Lower leg skin (tissue), 4 donors: ENCODE results near the gene CNTFR. TPM values are rescaled to one million over a fixed set of nuclear protein-coding genes. Genes with fewer than 3 reads are reported as not detected.

Source experiments
- DNase-seq, 2 donors: peaks; one replicate each; pipeline ENCODE4 v3.0.0-alpha.2; 2019; ENCODE audit warnings: low spot score in 2 of 2
- H3K4me3 ChIP-seq: fragments of 200-600 bp; sonication (generic); 2 replicates; pipeline ENCODE4 v1.5.1; 2017; ENCODE audit warnings: mild to moderate bottlenecking, low read depth; ENCODE audit not compliant: poor library complexity, severe bottlenecking
- CTCF ChIP-seq, 3 donors: fragments of 450-650 bp; IDR thresholded peaks; one replicate each; pipeline ENCODE4 v1.5.1; 2016; ENCODE audit warnings: antibody characterized with exemption in 3 of 3, mild to moderate bottlenecking in 3 of 3, moderate library complexity in 2 of 3
- POLR2A ChIP-seq, 2 donors: fragments of 450-650 bp; IDR thresholded peaks; one replicate each; pipeline ENCODE4 v1.6.1; 2016 to 2017; ENCODE audit warnings: antibody characterized with exemption in 2 of 2, mild to moderate bottlenecking in 1 of 2, moderate library complexity in 1 of 2
- WGBS, 2 donors: methylation state at CpG; one replicate each; pipeline ENCODE4 v1.1.5; 2018; 5-methylcytosine and 5-hydroxymethylcytosine counted together
- intact Hi-C: fragments of 100-400 bp; cut with DNase I; formaldehyde crosslinking; loops from one replicate; pipeline ENCODE4 v1.15.0; 2023; ENCODE audit warnings: low total_unique reads
- total RNA-seq, 4 donors: library from RNA; depleted of rRNA; stranded (reverse); fragments of >200 nt; gene quantifications; one replicate each; pipeline ENCODE4 v1.1.0, GENCODE V29; 2016

CNTFR gene
- total RNA-seq, 4 donors from 2014 or later, result 2.5 to 13.4 (median 3.9) TPM

- intact Hi-C loops, result no loop called here
- no peak for DNase-seq
- H3K4me3 ChIP-seq, result no peak overlapping the region
- 28 to 40% methylated on average over 4 to 5 of the region's 5 CpGs for WGBS, 2 donors
- TF ChIP-seq CTCF (IDR thresholded peaks at IDR 0.05) (no peak), POLR2A (IDR thresholded peaks at IDR 0.05) (no peak)
These were observed 39.9 kb upstream of the CNTFR start for GRCh38 chr9:34629491-34629808.

DNA sequence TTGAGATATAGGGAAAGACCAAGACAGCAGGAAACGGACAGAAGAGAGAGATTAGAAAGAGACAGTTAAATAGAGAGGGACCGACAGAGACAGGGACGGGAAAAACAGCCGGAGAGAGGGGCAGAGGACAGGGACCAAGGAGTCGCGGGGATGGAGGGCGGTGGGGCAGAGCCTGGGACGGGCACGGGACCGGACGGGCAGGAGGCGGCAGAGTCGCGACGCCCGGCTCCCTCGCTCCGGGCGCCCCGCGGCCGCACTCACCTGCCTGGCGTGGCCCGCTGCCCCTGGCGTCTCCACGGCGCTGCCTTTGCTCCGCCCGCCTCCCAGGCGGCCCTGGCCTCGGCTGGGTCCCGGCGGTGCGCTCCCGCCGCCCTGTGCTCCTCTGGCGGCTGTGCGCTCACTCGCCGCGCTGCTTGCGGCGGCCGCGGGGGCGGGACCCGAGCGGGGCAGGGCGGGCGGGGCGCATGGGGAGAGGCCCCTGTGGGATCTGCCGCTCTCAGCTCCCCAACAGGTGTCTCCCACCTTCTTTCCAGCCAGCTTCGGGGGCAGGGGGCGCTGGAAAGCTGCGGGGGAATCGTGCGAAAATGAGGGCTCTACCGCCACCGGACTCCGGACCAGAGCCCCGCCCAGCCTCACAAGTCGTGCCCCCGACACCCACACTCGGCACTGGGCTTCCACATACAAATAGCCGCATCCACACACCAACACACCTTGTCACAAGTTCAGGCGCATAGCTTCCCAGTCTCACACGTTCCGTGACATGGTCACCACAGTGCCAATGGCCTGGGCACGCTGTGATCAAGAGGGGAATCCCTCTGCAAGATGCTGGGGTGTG is 39.3 kb upstream of the CNTFR start, which contains the start of gene ARID3C:
Gene ARID3C (minus strand): TSS at position 411 of the 835 bp plus-strand sequence. CDS start 1,052 bp downstream, outside the sequence.
- H3K4me3 ChIP-seq, result no peak within 1 kb of the TSS
- DNase-seq, result no peak
- TF ChIP-seq CTCF (IDR thresholded peaks at IDR 0.05) (no peak), POLR2A (IDR thresholded peaks at IDR 0.05) (no peak)
- intact Hi-C loops, result no loop called here
- 2% methylated on average over 34 to 60 of the region's 69 CpGs for WGBS, 2 donors

DNA sequence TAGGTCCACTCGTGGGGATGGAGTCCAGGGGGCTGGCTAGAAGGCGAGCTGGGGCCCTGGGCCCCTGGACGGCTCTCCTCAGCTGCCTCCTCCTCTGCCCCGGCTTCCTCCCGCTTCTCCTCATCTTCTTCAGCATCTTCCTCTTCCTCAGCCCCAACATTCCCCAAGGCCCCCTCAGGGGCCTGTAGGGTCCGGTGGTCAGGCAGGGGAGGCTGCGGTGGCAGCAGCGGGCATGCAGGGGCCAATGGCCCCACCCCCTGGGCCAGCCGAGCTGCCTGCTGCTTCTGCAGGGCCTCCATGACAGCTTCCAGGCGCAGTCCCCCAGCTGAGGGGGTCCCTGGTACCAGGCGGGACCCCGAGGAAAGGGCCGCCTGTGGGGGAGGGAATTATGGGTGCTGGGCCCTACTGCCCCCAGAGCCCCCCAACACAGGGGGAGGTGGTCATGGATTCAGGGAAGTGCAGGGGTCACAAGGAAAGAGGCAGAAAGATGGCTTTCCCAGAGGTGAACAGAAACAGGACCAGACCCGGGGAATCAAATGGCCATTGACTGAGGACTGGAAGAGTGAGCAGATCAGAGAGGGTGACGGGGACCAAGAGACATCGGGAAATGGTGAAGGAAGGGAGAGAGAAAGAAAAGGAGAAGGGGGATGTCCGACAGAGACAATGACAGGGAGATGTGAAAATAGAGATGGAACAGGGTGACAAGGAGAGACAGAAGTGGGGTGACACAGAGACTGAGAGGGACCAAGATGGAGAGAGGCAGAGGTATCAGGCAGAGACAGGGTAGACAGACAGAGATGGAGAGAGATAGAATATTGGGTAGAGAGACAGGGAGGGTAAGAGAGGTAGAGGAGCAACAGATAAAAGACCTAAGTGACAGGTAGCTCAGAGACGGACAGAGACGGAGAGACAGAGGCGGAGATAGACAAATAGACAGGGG is 38.5 kb upstream of the CNTFR start:
- WGBS, 2 donors, result 49 to 51% methylated on average over 19 to 20 of the region's 20 CpGs
- DNase-seq, result no peak
- TF ChIP-seq CTCF (IDR thresholded peaks at IDR 0.05) (no peak), POLR2A (IDR thresholded peaks at IDR 0.05) (no peak)
- H3K4me3 ChIP-seq, result no peak overlapping the region
- intact Hi-C loops, result no loop called here

GRCh38 chr9:34625186-34625486 is 35.6 kb upstream of the CNTFR start:
- TF ChIP-seq CTCF (IDR thresholded peaks at IDR 0.05), result no peak
- TF ChIP-seq POLR2A (IDR thresholded peaks at IDR 0.05), result no peak
- 75 to 82% methylated on average over 3 of the region's 3 CpGs for WGBS, 2 donors
- DNase-seq, result no peak
- intact Hi-C loops, result no loop called here
- H3K4me3 ChIP-seq, result no peak overlapping the region

DNA sequence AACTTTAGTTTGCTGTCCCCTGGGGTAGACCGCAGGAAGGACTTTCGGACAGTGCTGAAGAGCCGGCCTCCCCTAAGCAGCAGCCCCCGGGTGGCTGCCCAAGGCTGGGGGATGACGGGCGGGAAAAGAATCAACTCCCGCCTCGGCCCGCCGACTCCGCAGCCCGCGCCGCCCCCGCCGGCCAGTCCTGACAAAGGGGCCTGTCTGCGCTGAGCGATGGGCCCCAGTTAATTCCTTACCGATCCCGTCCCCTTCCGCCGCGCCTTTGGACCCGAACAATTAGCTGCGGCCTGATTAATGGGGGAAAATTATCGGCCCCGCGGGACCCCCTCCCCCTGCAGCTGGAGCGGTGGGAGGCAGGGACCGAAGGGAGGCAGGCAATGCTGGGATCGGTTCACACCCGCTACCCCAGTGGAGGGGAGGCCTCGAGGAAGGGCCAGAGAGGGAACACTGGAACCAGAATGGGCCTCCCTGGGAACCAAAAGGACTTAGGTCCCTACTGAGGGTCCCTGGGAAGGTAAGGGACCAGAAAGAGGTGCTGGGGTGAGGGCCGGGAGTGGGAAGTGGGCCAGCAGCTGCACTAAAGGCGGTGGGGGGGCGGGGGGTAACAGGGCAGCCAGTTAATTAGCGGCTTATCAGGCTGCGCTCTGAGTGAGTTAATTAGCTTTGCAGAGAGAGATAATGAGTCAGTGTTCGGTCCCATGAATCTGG is 35.1 kb upstream of the CNTFR start:
- WGBS, 2 donors, result 48 to 65% methylated on average over 32 to 34 of the region's 39 CpGs
- DNase-seq, result no peak
- intact Hi-C loops, result no loop called here
- no peak overlapping the region for H3K4me3 ChIP-seq
- TF ChIP-seq POLR2A (IDR thresholded peaks at IDR 0.05), result no peak
- TF ChIP-seq CTCF (IDR thresholded peaks at IDR 0.05), result no peak
